RWPE1 (cell line): ENCODE data around the gene MAP2K6.
"Not testable (repeated sequence)": the region's sequence is repeated elsewhere in the genome, so short reads cannot be mapped to it uniquely, and the experiment has no call there.

Experiments
- CTCF ChIA-PET: fragments of 350-600 bp; sonication (Branson Sonifier 250); formaldehyde crosslinking; extraction: SDS; loops from one replicate; lab custom pipeline; 2021; lab: Yijun Ruan, JAX
- POLR2A ChIA-PET: fragments of 400-600 bp; formaldehyde crosslinking; extraction: SDS; loops from one replicate; lab custom pipeline; 2020; ENCODE audit warnings: antibody characterized with exemption; ENCODE audit not compliant: low non-redundant PET; lab: Yijun Ruan, JAX
- DNase-seq: peaks from one replicate; pipeline ENCODE4 v3.0.0; 2012; ENCODE audit warnings: low spot score
- H3K27ac ChIP-seq: fragments of 450-650 bp; 2 replicates; pipeline ENCODE4 v1.5.1; 2017
- CTCF ChIP-seq: fragments of 450-650 bp; conservative IDR thresholded peaks from 2 replicates; pipeline ENCODE4 v1.5.1; 2017; ENCODE audit warnings: low read depth, mild to moderate bottlenecking

Gene MAP2K6

DNA sequence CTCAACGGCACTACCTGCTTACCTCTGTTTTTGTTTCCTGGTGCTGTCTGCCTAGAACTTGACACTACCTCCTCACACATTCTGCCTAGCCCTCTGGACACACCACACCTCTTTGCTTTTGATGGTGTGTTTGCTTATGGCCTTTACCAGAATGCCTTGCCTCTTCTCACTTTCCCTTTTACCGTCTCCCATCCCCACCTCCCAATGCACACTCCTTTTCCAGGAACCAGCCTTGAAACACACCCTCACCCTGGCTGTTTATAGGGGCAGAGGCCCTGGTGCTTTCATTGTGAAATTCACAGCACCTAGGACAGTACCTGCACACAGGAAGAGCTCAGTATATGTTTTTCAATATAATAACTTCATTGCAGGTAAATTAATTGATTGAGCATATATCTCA is 56.2 kb downstream of the MAP2K6 start:
- no peak overlapping the region for H3K27ac ChIP-seq
- POLR2A ChIA-PET = no interaction called here
- no peak for TF ChIP-seq CTCF
- CTCF ChIA-PET = no interaction called here
- no peak for DNase-seq

DNA sequence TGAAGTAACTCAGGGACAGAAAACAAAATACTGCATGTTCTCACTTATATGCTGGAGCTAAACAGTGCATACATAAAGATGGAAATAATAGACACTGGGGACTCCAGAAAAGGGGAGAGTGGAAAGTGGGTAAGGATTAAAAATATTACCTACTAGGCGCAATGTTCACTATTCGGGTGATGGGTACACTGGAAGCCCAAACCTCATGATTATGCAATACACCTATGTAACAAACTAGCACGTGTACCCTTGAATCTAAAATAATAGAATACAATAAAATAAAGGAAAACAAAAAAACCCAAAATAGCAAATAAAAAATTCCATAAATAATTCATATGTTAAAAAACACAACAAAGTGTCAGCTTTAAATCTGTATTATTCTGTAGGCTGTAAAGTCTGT is 56.9 kb downstream of the MAP2K6 start:
- no peak for TF ChIP-seq CTCF
- ChIA-PET POLR2A (no interaction called here), CTCF (no interaction called here)
- no peak overlapping the region for H3K27ac ChIP-seq
- no peak for DNase-seq

- CTCF ChIA-PET = interaction anchor here (0.7 kb wide), 2 partner anchors 30 to 50 kb away, joined by 3 to 4 read pairs; no protein-coding TSS in a partner anchor
- no peak for DNase-seq
- no peak for TF ChIP-seq CTCF
- H3K27ac ChIP-seq = no peak overlapping the region
- POLR2A ChIA-PET = no interaction called here
Measured at GRCh38 chr17:69473841-69474831, 59.6 kb downstream of the MAP2K6 start.

DNA sequence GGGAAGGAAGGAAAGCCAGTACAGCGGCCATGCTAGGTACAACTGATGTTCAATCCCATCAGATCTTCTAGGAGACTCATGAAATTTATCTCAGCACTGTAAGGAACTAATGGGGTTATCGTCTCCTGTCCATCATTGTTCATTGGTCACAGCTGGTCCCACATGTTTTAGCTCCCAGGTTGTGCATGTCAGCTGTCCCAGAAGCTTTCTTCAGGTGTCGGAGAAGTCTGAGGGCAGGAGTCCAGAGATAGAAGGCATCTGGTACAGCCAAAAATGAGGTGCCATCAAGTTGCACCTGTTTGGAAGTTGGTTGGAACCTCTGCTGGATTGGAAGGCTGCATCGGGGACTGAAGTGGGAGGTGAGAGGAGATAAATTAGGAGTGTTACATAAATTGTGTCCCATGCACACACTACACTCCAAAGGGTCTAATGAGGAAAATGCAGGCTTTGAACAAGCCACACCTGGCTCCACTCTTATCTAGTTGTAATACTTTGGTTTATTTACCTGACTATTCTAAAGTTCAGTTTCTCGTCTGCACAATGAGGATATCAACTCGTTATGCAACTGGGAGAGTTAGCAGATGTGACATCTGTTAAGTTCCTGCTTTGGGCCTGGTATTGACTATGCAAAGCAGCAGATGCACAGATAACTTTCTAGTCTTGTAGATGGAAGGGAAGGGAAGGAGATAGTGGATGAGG is 62.9 kb downstream of the MAP2K6 start:
- TF ChIP-seq CTCF = no peak
- CTCF ChIA-PET = interaction anchor here (0.6 kb wide), 1 partner anchor 1172 kb away, joined by 6 read pairs; no protein-coding TSS in a partner anchor
- H3K27ac ChIP-seq = no peak overlapping the region
- POLR2A ChIA-PET = no interaction called here
- DNase-seq = no peak

GRCh38 chr17:69477903-69478266 is 63.4 kb downstream of the MAP2K6 start:
- POLR2A ChIA-PET = no interaction called here
- DNase-seq = no peak
- H3K27ac ChIP-seq = no peak overlapping the region
- CTCF ChIA-PET = no interaction called here
- no peak for TF ChIP-seq CTCF

DNA sequence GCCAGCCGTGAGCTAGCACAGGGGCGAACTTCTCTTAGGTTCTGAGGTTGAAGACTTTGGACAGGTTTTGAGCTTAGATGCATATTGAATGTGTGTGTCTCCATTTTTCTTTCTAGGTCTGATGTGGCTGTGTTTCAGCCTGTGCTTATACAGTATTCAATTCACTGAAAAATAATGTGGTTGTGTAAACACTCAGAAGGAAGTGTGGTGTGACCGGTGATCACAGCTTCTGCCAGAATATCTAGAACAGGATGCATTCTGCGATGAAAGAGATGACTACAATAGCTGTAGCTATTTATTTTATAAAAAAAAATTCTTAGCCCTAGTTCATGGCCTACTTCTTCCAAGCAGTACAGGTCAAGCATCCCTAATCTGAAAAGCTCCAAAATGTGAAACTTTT is 64.4 kb downstream of the MAP2K6 start:
- CTCF ChIA-PET = no interaction called here
- DNase-seq = no peak
- no peak for TF ChIP-seq CTCF
- no peak overlapping the region for H3K27ac ChIP-seq
- POLR2A ChIA-PET = no interaction called here

DNA sequence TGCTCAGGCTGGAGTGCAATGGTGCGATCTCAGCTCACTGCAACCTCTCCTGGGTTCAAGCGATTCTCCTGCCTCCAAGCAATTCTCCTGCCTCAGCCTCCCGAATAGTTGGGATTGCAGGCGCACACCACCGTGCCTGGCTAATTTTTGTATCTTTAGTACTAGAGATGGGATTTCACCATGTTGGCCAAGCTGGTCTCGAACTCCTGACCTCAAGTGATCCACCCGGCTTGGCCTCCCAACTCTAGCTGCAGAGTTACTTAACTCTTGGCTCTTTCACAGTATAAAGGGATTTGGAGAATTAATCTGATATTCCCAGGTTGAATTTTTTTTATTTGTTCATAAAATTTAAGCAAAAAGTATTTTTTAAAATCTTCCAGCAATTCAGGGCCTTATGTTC is 65.3 kb downstream of the MAP2K6 start:
- POLR2A ChIA-PET, DNase-seq: not testable (repeated sequence)
- CTCF ChIA-PET = interaction anchor here (0.5 kb wide), 1 partner anchor 89 kb away, joined by 5 read pairs; no protein-coding TSS in a partner anchor
- H3K27ac ChIP-seq = peak overlapping the region; percentile 54
